Retinal pigment epithelial cell (primary cell): ENCODE data around the gene TRDMT1.

Experiments
- DNase-seq: peaks from one replicate; pipeline ENCODE4 v3.0.0-alpha.2; 2010; ENCODE audit warnings: low read depth
- H3K4me3 ChIP-seq: 2 replicates; pipeline ENCODE4 v1.5.1; 2011; ENCODE audit warnings: mild to moderate bottlenecking, low read length, control low read depth, moderate library complexity
- TF ChIP-seq, protein P1 (sequence below): conservative IDR thresholded peaks from 2 replicates; pipeline ENCODE4 v1.5.1; 2011; ENCODE audit warnings: low read depth, low read length, control low read depth, inconsistent platforms

TRDMT1 gene

DNA sequence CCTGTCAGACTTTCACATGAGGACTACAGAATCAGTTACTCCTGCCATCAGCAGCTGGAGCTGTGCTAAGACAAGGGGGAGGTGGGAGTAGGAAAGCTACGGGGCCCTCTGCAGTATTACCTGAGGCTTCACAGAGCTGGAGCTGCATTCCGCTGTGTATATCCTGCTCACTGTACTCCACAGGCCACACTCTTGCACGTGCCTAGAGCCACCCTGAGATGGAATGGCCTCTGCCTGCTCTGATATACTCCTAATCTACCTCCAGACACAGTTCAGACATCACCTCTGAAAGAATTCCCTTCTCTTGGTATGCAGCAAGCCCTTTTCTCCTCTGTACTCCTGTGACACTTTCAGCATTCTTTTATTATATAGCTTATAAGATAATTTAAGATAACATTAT is 34.8 kb downstream of the TRDMT1 start:
- TF ChIP-seq, protein P1, sequence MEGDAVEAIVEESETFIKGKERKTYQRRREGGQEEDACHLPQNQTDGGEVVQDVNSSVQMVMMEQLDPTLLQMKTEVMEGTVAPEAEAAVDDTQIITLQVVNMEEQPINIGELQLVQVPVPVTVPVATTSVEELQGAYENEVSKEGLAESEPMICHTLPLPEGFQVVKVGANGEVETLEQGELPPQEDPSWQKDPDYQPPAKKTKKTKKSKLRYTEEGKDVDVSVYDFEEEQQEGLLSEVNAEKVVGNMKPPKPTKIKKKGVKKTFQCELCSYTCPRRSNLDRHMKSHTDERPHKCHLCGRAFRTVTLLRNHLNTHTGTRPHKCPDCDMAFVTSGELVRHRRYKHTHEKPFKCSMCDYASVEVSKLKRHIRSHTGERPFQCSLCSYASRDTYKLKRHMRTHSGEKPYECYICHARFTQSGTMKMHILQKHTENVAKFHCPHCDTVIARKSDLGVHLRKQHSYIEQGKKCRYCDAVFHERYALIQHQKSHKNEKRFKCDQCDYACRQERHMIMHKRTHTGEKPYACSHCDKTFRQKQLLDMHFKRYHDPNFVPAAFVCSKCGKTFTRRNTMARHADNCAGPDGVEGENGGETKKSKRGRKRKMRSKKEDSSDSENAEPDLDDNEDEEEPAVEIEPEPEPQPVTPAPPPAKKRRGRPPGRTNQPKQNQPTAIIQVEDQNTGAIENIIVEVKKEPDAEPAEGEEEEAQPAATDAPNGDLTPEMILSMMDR: no peak
- no peak overlapping the region for H3K4me3 ChIP-seq
- DNase-seq: no peak

GRCh38 chr10:17162828-17163227 is 38.6 kb downstream of the TRDMT1 start:
- H3K4me3 ChIP-seq: no peak overlapping the region
- no peak for DNase-seq
- TF ChIP-seq, protein P1: no peak

- DNase-seq: no peak
- H3K4me3 ChIP-seq: no peak overlapping the region
Observed at GRCh38 chr10:17161775-17162174, 39.7 kb downstream of the TRDMT1 start.

GRCh38 chr10:17157024-17157423 is 44.4 kb downstream of the TRDMT1 start:
- no peak for DNase-seq
- no peak overlapping the region for H3K4me3 ChIP-seq
- TF ChIP-seq, protein P1: no peak

More at GRCh38 chr10:17161775-17162174, 39.7 kb downstream of the TRDMT1 start:
- TF ChIP-seq, protein P1: no peak

DNA sequence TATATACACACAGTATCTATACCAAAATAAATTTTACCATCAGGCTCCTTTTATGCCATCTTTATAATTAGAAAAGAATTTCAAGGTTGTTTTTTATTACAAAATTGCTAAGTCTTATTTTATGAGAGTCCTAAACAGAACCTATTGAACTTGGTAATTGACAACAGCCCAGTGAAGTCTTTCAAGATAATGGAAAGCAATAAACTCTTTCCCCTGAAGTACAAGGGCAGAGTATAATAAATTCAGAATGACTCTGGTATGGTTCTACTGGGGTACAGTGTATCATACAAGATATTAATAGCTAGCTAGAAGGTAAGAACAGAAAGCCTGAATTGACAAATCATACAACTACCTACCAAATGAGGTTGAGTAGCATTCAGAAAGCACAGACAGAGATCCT is 45.6 kb downstream of the TRDMT1 start:
- TF ChIP-seq, protein P1: no peak
- no peak for DNase-seq

DNA sequence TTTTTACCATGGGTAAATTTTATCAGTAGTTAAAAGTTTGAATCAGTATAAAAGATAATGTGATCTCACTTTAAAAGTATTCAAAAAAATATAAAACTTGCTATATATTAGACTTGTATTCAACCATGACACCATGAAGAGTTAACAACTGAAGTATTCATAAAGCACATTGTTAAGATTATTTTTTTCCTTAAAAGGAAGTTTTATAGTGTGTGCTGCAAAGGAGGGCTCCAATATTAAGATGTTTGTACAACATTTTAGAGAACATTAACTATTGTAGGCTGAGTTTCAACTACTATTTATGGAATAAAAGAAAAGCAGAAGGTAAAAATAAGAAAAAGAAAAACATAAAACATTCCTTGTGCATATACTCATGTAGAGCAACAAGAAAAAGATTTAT is 47.4 kb downstream of the TRDMT1 start:
- no peak for DNase-seq

More for the DNA sequence above, 45.6 kb downstream of the TRDMT1 start:
- no peak overlapping the region for H3K4me3 ChIP-seq

GRCh38 chr10:17153321-17153720 is 48.2 kb downstream of the TRDMT1 start:
- TF ChIP-seq, protein P1: no peak
- no peak for DNase-seq
- no peak overlapping the region for H3K4me3 ChIP-seq

More for the DNA sequence above, 47.4 kb downstream of the TRDMT1 start:
- no peak overlapping the region for H3K4me3 ChIP-seq
- TF ChIP-seq, protein P1: no peak
